GM12874 (cell line): Measurements from ENCODE around the gene EFCAB6.

Source experiments
- TF ChIP-seq, protein P1 (sequence below): IDR thresholded peaks from 2 replicates; pipeline ENCODE4 v1.5.1; 2011; ENCODE audit warnings: low read depth, mild to moderate bottlenecking, control low read depth, low read length, moderate library complexity; ENCODE audit not compliant: insufficient read depth

Gene EFCAB6

DNA sequence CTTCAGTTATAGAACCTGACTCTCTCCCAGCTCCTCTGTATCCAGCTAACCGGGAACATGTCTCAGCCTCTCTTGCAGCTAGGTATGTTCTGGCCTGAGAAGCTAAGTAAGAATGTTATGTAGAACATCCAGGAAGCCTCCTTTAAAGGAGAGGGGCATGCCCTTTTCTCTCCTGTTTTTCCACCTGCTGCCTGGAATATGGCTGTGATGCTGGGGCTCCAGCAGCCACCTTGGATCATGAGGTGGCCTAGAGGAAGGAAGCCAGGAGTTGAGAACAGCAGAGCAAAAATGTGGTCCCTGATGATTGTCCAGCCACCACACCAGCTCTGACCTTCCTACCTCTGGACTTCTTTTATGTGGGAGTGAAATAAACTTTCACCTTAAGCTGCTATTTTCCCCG, 282.6 kb downstream of the EFCAB6 start:
- TF ChIP-seq, protein P1, sequence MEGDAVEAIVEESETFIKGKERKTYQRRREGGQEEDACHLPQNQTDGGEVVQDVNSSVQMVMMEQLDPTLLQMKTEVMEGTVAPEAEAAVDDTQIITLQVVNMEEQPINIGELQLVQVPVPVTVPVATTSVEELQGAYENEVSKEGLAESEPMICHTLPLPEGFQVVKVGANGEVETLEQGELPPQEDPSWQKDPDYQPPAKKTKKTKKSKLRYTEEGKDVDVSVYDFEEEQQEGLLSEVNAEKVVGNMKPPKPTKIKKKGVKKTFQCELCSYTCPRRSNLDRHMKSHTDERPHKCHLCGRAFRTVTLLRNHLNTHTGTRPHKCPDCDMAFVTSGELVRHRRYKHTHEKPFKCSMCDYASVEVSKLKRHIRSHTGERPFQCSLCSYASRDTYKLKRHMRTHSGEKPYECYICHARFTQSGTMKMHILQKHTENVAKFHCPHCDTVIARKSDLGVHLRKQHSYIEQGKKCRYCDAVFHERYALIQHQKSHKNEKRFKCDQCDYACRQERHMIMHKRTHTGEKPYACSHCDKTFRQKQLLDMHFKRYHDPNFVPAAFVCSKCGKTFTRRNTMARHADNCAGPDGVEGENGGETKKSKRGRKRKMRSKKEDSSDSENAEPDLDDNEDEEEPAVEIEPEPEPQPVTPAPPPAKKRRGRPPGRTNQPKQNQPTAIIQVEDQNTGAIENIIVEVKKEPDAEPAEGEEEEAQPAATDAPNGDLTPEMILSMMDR: no peak

GRCh38 chr22:43528601-43529360, 283.3 kb downstream of the EFCAB6 start:
- TF ChIP-seq, protein P1: no peak

GRCh38 chr22:43526946-43527345, 285.2 kb downstream of the EFCAB6 start:
- TF ChIP-seq, protein P1: no peak

GRCh38 chr22:43526117-43526655, 285.9 kb downstream of the EFCAB6 start:
- TF ChIP-seq, protein P1: no peak

GRCh38 chr22:43521716-43522115, 290.4 kb downstream of the EFCAB6 start:
- TF ChIP-seq, protein P1: no peak

GRCh38 chr22:43520632-43521039, 291.5 kb downstream of the EFCAB6 start:
- TF ChIP-seq, protein P1: no peak

DNA sequence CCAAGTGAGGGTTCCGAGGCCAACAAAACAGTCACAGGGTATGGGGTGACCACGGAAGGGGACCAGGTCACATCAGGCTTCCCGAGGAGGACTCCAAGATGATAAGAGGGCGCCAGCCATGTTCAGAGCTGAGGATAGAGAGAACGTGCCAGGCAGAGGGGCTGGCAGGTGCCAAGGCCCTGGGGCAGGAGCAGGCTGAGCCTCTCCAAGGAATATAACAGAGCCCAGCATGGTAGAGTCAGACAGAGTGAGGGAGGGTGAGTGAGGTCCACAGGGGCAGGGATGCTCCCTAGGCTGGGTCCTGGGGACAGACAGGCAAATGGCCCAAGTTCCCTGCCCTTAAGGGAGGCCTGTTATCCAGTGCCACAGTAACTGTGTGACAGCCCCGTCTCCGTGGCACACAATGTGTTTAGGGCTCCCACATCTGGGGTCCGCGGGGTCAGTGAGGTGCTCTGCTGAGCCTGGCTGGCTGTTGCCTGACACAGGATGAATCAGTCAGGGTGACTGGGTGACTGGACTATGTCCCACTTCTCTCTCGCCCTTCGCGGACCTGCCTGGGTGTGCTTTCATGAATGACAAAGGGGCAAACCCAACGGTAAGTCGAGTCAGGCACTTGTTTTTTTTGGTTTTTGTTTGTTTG, 295.0 kb downstream of the EFCAB6 start:
- TF ChIP-seq, protein P1: no peak
